ENCODE results near the gene ANKZF1.
"Not testable (repeated sequence)": the region's sequence is repeated elsewhere in the genome, so short reads cannot be mapped to it uniquely, and the experiment has no call there.

ANKZF1 gene

GRCh38 chr2:219258942-219259341, 29.3 kb downstream of the ANKZF1 start:
- DNase-seq = not testable (repeated sequence)

- no peak for DNase-seq
Observed at GRCh38 chr2:219261024-219261855, 31.6 kb downstream of the ANKZF1 start.

GRCh38 chr2:219266232-219266631, 36.6 kb downstream of the ANKZF1 start:
- no peak for DNase-seq

- DNase-seq = no peak
Observed at GRCh38 chr2:219266886-219267285, 37.3 kb downstream of the ANKZF1 start.

GRCh38 chr2:219268294-219268693, 38.7 kb downstream of the ANKZF1 start:
- no peak for DNase-seq

GRCh38 chr2:219269362-219270054, 39.9 kb downstream of the ANKZF1 start:
- no peak for DNase-seq

DNA sequence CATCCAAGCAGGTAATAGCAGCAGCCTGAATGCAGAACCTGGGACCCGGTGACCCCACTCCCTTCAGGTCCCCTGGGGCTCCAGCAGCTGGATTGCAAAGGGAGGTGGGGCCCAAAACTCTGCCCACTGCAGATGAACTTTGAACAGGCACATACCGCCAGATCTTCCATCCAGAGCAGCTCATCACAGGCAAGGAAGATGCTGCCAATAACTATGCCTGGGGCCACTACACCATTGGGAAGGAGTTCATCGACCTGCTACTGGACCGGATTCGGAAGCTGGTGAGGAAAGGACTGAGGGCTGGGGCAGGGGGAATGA, 40.4 kb downstream of the ANKZF1 start:
- no peak for DNase-seq

DNA sequence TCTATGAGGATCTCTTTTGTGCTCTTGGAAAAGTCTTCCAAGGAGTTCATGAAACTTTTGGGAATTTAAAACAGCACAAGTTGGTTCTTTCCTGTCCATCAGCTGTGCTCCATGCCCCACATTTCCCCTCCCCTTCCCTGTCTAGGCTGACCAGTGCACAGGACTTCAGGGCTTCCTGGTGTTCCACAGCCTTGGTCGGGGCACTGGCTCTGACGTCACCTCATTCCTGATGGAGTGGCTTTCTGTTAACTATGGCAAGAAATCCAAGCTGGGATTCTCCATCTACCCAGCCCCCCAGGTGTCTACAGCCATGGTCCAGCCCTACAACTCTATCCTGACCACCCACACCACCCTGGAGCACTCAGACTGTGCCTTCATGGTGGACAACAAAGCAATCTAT, 41.4 kb downstream of the ANKZF1 start:
- DNase-seq = no peak

- DNase-seq = no peak
Observed at GRCh38 chr2:219272356-219272755, 42.8 kb downstream of the ANKZF1 start.

GRCh38 chr2:219272995-219273394, 43.4 kb downstream of the ANKZF1 start:
- DNase-seq = no peak

DNA sequence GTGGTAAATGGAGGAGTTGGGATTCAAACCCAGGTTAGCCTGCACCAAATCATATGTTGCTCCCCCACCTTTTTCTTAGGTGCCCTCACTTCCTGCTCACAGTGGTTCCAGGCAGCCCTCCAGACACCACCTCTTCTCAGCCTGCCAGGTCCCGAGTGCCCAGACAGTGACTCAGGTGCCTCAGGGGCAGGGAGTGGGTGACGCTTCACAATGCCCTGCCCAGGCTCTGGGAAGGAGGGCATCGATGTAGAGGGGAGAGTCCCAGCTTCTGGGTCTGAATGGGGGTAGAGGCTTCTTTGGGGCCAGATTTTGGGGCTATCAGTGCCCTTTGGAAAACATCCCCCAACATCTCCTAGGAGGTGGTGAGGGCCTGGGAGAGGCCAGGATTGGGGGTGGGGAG, 44.3 kb downstream of the ANKZF1 start:
- no peak for DNase-seq

- no peak for DNase-seq
Observed at GRCh38 chr2:219274361-219274921, 44.8 kb downstream of the ANKZF1 start.

- peak; percentile 66 for DNase-seq
Observed at GRCh38 chr2:219277703-219278654, 48.4 kb downstream of the ANKZF1 start.

DNA sequence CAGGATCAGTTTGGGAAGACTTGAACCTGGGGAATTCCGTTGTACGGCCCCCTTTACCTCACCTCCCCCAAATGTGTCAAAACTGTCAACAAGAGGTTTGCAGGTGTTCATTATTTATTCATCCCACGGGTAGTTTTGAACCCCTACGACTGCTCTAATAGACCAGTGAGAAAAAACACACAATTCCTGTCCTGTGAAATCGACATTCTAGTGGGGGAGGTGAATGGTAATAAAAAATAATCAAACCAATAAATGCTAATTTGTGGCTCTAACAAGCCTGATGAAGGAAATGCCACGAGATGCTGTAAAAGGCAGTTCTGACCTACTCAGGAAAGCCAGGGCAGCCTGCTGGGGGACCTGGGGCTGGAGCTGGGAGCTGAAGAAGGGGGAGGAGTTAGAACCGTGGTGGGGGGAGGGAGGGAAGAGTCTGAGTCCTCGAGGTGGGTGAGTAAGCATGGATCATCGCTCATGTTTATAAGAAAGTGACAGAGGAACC, 49.1 kb downstream of the ANKZF1 start:
- no peak for DNase-seq

DNA sequence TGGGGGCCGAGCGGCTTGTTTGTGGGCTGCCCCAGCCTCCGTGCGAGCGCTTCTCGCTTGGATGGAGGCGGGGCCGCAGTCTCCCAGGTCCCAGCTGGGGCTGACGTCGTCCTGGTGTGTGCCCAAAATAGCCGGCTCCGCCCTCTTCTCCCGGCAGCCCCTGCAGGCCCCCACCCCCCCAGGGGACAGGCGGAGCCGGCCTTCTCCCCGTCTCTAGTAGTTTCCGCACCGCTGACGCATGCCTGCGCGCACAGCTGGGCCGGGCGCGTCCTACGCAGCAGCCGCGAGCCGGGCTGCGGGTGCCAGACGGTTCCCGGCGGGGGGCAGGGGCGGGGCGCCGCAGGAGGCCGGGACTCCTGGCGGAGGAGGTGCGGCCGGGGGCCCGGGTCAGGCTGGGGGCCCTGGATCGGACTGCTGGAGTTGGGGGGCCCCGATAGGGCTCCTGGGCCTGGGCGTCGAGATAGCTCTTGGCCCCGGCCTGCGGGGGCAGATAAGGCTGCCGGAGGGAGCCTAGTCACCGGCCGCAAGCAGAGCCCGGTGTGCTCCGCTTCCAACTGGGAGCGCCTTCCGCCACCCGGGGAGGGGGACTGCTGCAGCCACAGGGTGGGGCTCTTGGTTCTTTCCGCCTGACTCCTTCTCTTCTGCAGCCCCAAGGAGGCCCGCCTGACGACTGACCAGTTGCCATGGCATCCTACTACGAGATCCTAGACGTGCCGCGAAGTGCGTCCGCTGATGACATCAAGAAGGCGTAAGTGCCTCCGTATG, 49.7 kb downstream of the ANKZF1 start, which contains the start of gene DNAJB2:
Gene DNAJB2, plus strand, starts transcription at position 216 of the 765 bp plus-strand sequence. Its CDS starts 468 bp downstream, at position 684.
- DNase-seq = peak; percentile 99

GRCh38 chr2:219279916-219280516, 50.4 kb downstream of the ANKZF1 start:
- DNase-seq = no peak

DNA sequence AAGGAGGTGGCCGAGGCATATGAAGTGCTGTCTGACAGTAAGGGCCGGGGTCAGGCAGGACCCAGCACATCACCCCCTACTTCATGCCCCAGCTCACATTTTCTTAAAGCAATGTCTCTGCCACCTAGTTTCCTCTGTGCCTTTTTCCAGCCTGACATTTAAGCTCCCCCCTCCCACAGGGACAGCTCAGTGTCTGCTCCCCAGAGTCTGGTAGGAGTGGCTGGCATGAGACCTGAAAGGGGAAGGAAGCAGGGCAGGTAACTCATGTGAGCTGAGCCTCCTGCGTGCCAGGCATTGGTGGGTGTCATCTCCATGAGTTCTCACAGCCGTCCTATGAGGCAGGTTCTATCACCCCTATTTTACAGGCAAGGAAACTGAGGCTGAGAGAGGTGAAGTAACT, 51.0 kb downstream of the ANKZF1 start:
- no peak for DNase-seq

DNA sequence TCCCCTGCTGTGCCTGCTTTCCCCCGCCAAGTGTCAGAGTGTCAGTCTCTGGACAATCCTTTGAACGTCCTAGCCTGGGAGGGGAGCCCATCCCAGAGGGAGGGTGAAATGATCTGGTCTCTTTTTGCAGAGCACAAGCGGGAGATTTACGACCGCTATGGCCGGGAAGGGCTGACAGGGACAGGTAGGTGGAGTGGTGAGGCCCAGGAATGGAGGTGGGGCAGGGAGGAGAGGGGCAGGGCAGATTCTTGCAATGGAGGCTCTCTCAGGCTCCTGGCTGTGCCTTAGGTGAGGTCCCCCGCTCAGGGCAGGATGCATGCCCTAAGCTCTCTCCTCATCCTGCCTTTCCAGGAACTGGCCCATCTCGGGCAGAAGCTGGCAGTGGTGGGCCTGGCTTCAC, 52.0 kb downstream of the ANKZF1 start:
- no peak for DNase-seq

DNA sequence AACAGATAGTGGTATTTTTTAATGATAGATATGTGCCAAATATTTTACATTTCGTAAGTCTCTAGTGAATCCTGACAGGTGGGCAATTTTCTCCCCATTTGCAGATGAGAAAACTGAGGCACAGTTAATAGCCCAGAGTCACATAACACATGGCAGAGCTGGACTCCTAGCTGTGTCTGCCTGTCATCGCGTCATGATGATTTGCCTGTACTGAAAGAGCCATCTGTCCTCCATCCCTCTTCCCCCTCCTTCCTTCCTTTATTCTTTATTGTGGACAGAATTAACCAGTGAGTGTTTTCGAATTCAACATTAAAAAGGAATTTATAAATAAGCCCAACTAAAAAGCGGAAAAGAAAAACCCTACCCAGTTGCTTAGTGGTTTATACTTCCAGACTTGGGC, 52.8 kb downstream of the ANKZF1 start:
- DNase-seq = no peak

DNA sequence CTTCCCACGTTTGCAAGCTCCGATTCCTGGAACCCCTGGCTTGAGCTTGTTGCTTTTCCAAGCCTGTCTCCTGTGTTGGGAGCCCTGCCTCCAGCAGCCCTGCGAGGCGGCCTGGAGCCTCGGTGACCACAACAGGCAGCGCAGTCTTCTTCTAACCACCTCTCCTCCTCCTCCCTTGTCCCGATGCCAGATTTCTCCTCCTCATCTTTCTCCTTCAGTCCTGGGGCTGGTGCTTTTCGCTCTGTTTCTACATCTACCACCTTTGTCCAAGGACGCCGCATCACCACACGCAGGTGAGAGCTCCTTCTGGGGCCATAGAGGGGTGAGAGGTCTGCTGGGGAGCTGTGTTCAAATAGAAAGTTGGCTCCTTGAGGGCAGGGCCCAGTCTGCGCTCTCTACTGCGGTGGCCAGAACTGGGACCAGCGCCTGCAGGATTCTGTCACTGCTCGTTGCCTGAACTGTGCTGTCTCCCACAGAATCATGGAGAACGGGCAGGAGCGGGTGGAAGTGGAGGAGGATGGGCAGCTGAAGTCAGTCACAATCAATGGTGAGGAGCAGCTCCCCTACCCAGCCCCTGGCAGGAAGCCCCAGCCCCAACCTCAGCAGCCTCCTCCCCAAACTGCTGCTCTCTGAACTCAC, 53.5 kb downstream of the ANKZF1 start:
- no peak for DNase-seq

All from NK-92 treated with Interleukin-12 subunit alpha and Interleukin-12 subunit beta, amount 100 ng/mL, for 24 hours (cell line).